Ishikawa (cell line): ENCODE data around the gene PIP4K2A.

Experiments used
- CEBPB ChIP-seq: IDR thresholded peaks from 2 replicates; pipeline ENCODE4 v1.6.1; 2012
- CREB1 ChIP-seq: IDR thresholded peaks from 2 replicates; pipeline ENCODE4 v1.6.1; 2012; ENCODE audit warnings: low read depth
- EGR1 ChIP-seq: IDR thresholded peaks from 2 replicates; pipeline ENCODE4 v1.6.1; 2012
- EP300 ChIP-seq: IDR thresholded peaks from 2 replicates; pipeline ENCODE4 v1.6.1; 2012; ENCODE audit warnings: borderline replicate concordance
- FOXM1 ChIP-seq: IDR thresholded peaks from 2 replicates; pipeline ENCODE4 v1.6.1; 2012; ENCODE audit warnings: low read depth, borderline replicate concordance
- MAX ChIP-seq: IDR thresholded peaks from 2 replicates; pipeline ENCODE4 v1.6.1; 2012
- NFIC ChIP-seq: IDR thresholded peaks from 2 replicates; pipeline ENCODE4 v1.6.1; 2012
- RAD21 ChIP-seq: IDR thresholded peaks from 2 replicates; pipeline ENCODE4 v1.6.1; 2012; ENCODE audit warnings: low read depth
- REST ChIP-seq: IDR thresholded peaks from 2 replicates; pipeline ENCODE4 v1.6.1; 2012; ENCODE audit warnings: low read depth, mild to moderate bottlenecking
- TAF1 ChIP-seq: IDR thresholded peaks from 2 replicates; pipeline ENCODE4 v1.6.1; 2012; ENCODE audit warnings: low read depth, mild to moderate bottlenecking
- TEAD4 ChIP-seq: IDR thresholded peaks from 2 replicates; pipeline ENCODE4 v1.6.1; 2012
- USF1 ChIP-seq: IDR thresholded peaks from 2 replicates; pipeline ENCODE4 v1.6.1; 2012
- YY1 ChIP-seq: IDR thresholded peaks from 2 replicates; pipeline ENCODE4 v1.6.1; 2012; ENCODE audit warnings: low read depth
- ZBTB7A ChIP-seq: IDR thresholded peaks from 2 replicates; pipeline ENCODE4 v1.6.1; 2012; ENCODE audit warnings: low read depth

- no peak for TF ChIP-seq EGR1
- TF ChIP-seq EP300 = no peak
- no peak for TF ChIP-seq MAX
- TF ChIP-seq CEBPB = no peak
- no peak for TF ChIP-seq FOXM1
- TF ChIP-seq TEAD4 = no peak
- TF ChIP-seq TAF1 = no peak
- TF ChIP-seq YY1 = no peak
- no peak for TF ChIP-seq USF1
- TF ChIP-seq RAD21 = no peak
- no peak for TF ChIP-seq NFIC
- no peak for TF ChIP-seq ZBTB7A
- TF ChIP-seq CREB1 = no peak
- no peak for TF ChIP-seq REST
Measured at GRCh38 chr10:22760025-22760424, 45.6 kb upstream of the PIP4K2A start.
